K562 (cell line): ENCODE measurements around the gene CCDC7. TPM values are rescaled to one million over a fixed set of nuclear protein-coding genes. Genes with fewer than 3 reads are reported as not detected.
A peak's percentile ranks its signal among the peaks of the same experiment; 100 is the strongest.

Experiments used
- ATAC-seq: fragments of 200-7000 bp; cut with Tn5 transposase; 3 replicates; pipeline ENCODE4 v1.9.1; 2020; ENCODE audit warnings: moderate library complexity
- BruUV-seq: library from RNA; stranded (reverse); fragments of 400-500 nt; replicated peaks from 2 replicates; lab custom pipeline; 2021; lab: Mats Ljungman, UMichigan
- CTCF ChIA-PET: fragments of 300-600 bp; formaldehyde crosslinking; extraction: SDS; loops from one replicate; lab custom pipeline; 2021; ENCODE audit warnings: low intra/inter-chr PET ratio; lab: Yijun Ruan, JAX
- POLR2A ChIA-PET: fragments of 300-600, 350-650 bp; sonication (Branson Sonifier 250); formaldehyde crosslinking; extraction: SDS; loops from one replicate; lab custom pipeline; 2021; ENCODE audit warnings: antibody characterized with exemption, inconsistent platforms; lab: Yijun Ruan, JAX
- DNase-seq, 4 experiments: peaks; one replicate each; pipeline versions ENCODE4 v3.0.0 to v3.0.0-alpha.2; 2011 to 2018; ENCODE audit warnings: low spot score in 3 of 4, mixed read lengths in 3 of 4; ENCODE audit errors: extremely low read depth in 1 of 4
- FAIRE-seq: peaks from 2 replicates; lab custom pipeline; 2011; peaks lifted over from hg19 to GRCh38; lab: Jason Lieb, UNC
- H2AFZ ChIP-seq: 2 replicates; pipeline ENCODE4 v1.6.0; 2011; ENCODE audit warnings: low read depth, low read length, control low read depth, inconsistent platforms
- H3K27ac ChIP-seq: fragments of 200-600 bp; 3 replicates; pipeline ENCODE4 v1.8.0; 2011; ENCODE audit warnings: low read depth, mild to moderate bottlenecking, control low read depth, inconsistent platforms, low read length, moderate library complexity, mixed read lengths; ENCODE audit errors: extremely low read depth
- H3K27me3 ChIP-seq, 2 experiments: fragments of 300-600 bp in 1 of 2; 2 replicates in 1 of 2; 3 replicates in 1 of 2; pipeline versions ENCODE4 v1.6.0 to v1.8.0; 2011; ENCODE audit warnings: inconsistent platforms in 2 of 2, low read length in 2 of 2, mild to moderate bottlenecking in 1 of 2, mixed read lengths in 1 of 2, moderate library complexity in 1 of 2; ENCODE audit not compliant: control insufficient read depth in 2 of 2, insufficient read depth in 2 of 2
- H3K36me3 ChIP-seq: fragments of 300-600 bp; 3 replicates; pipeline ENCODE4 v1.8.0; 2011; ENCODE audit warnings: mild to moderate bottlenecking, low read length, inconsistent platforms; ENCODE audit not compliant: control insufficient read depth, insufficient read depth
- H3K4me1 ChIP-seq, 2 experiments: fragments of 200-600 bp in 1 of 2; replicated peaks in 1 of 2; 2 replicates in 1 of 2; 3 replicates in 1 of 2; pipeline versions ENCODE4 v1.5.1 to v1.8.0; 2011; ENCODE audit warnings: inconsistent platforms in 2 of 2, low read length in 2 of 2, mild to moderate bottlenecking in 1 of 2, mixed read lengths in 1 of 2, moderate library complexity in 1 of 2; ENCODE audit not compliant: control insufficient read depth in 2 of 2, insufficient read depth in 2 of 2
- H3K4me2 ChIP-seq: 2 replicates; pipeline ENCODE4 v1.6.1; 2011; ENCODE audit warnings: low read length, control low read depth, inconsistent platforms, mixed read lengths; ENCODE audit not compliant: insufficient read depth
- H3K4me3 ChIP-seq: fragments of 200-600 bp; sonication (generic), shearing (Covaris generic); 2 replicates; pipeline ENCODE4 v1.5.1; 2016; ENCODE audit warnings: control low read depth, inconsistent platforms
- H3K79me2 ChIP-seq: fragments of 200-600 bp; 3 replicates; pipeline ENCODE4 v1.8.0; 2011; ENCODE audit warnings: low read length, inconsistent platforms; ENCODE audit not compliant: control insufficient read depth, insufficient read depth
- H3K9ac ChIP-seq, 2 experiments: 2 replicates each; pipeline versions ENCODE4 v1.6.0 to v1.6.1; 2011; ENCODE audit warnings: low read depth in 2 of 2, low read length in 2 of 2, control low read depth in 1 of 2, inconsistent platforms in 1 of 2, mild to moderate bottlenecking in 1 of 2, mixed read lengths in 1 of 2; ENCODE audit not compliant: insufficient read depth in 1 of 2
- H3K9me1 ChIP-seq: one replicate; pipeline ENCODE4 v1.6.0; 2011; ENCODE audit warnings: inconsistent platforms, mild to moderate bottlenecking, low read length, moderate library complexity; ENCODE audit not compliant: control insufficient read depth, insufficient read depth
- H3K9me3 ChIP-seq: replicated peaks from 2 replicates; pipeline ENCODE4 v1.5.1; 2011; ENCODE audit warnings: low read depth, low read length, inconsistent platforms; ENCODE audit not compliant: control insufficient read depth, insufficient read depth
- H4K20me1 ChIP-seq: replicated peaks from 2 replicates; pipeline ENCODE4 v1.6.1; 2011; ENCODE audit warnings: low read length, inconsistent platforms, mixed read lengths; ENCODE audit not compliant: control insufficient read depth, insufficient read depth
- AFF4 ChIP-seq: sonication (generic); formaldehyde crosslinking; IDR thresholded peaks from 2 replicates; pipeline ENCODE4 v1.8.0; 2023; ENCODE audit warnings: mild to moderate bottlenecking, missing genetic modification reagents
- CEBPG ChIP-seq, 3 experiments: fragments of 200-800 bp in 1 of 3; sonication (Bioruptor generic) in 1 of 3; sonication (generic) in 1 of 3; formaldehyde crosslinking in 1 of 3; IDR thresholded peaks in 2 of 3; conservative IDR thresholded peaks in 1 of 3; 2 replicates each; pipeline versions ENCODE4 v1.6.1 to v1.8.0; 2016 to 2022; ENCODE audit warnings: missing compliant biosample characterization in 2 of 3, missing genetic modification characterization in 2 of 3, mild to moderate bottlenecking in 1 of 3, missing genetic modification reagents in 1 of 3
- ESRRA ChIP-seq: fragments of 450-650 bp; IDR thresholded peaks from 2 replicates; pipeline ENCODE4 v1.6.1; 2014; ENCODE audit warnings: low read depth, mild to moderate bottlenecking, moderate library complexity, borderline replicate concordance
- HCFC1 ChIP-seq: IDR thresholded peaks from 2 replicates; pipeline ENCODE4 v1.6.1; 2012; ENCODE audit warnings: low read depth, low read length, improper control_type of control experiment
- MAZ ChIP-seq, 2 experiments: fragments of 450-650 bp in 1 of 2; sonication (generic) in 1 of 2; formaldehyde crosslinking; IDR thresholded peaks in 1 of 2; conservative IDR thresholded peaks in 1 of 2; 2 replicates each; pipeline versions ENCODE4 v1.4.0 to v1.5.0; 2020; ENCODE audit warnings: mild to moderate bottlenecking in 1 of 2, missing genetic modification reagents in 1 of 2
- SRSF3 ChIP-seq: fragments of 200-400 bp; formaldehyde crosslinking; IDR thresholded peaks from 2 replicates; pipeline ENCODE4 v1.6.1; 2016; ENCODE audit warnings: mild to moderate bottlenecking, low read length, moderate library complexity; ENCODE audit not compliant: insufficient read depth
- THRA ChIP-seq: fragments of 450-650 bp; IDR thresholded peaks from 2 replicates; pipeline ENCODE4 v1.6.1; 2017; ENCODE audit warnings: mild to moderate bottlenecking, moderate library complexity
- UBTF ChIP-seq, 2 experiments: IDR thresholded peaks; 2 replicates each; pipeline ENCODE4 v1.6.1; 2012; ENCODE audit warnings: improper control_type of control experiment in 2 of 2, low read depth in 2 of 2, low read length in 2 of 2, borderline replicate concordance in 1 of 2
- YBX1 ChIP-seq: fragments of 450-650 bp; IDR thresholded peaks from 2 replicates; pipeline ENCODE4 v1.7.1; 2016; ENCODE audit warnings: mild to moderate bottlenecking
- ZBTB26 ChIP-seq: fragments of 450-650 bp; formaldehyde crosslinking; IDR thresholded peaks from 2 replicates; pipeline ENCODE4 v1.4.0; 2022; ENCODE audit warnings: missing genetic modification characterization
- ZNF551 ChIP-seq: fragments of 250-450 bp; sonication (Bioruptor Pico); IDR thresholded peaks from 2 replicates; pipeline ENCODE4 v1.5.0; 2021; ENCODE audit warnings: mild to moderate bottlenecking, moderate library complexity
- WGBS: fragments of 100-300 bp; shearing (Covaris generic); methylation state at CpG from one replicate; pipeline ENCODE4 v1.1.6; 2016; ENCODE audit warnings: low coverage, mixed read lengths; ENCODE audit not compliant: insufficient coverage; ENCODE audit errors: missing lambda C conversion rate; 5-methylcytosine and 5-hydroxymethylcytosine counted together
- in situ Hi-C: fragments of 300-500 bp; cut with MboI; formaldehyde crosslinking; loops from 4 replicates; pipeline ENCODE4 v1.15.0; 2018; ENCODE audit warnings: inconsistent platforms, mixed read lengths
- intact Hi-C: fragments of 100-400 bp; cut with micrococcal nuclease; formaldehyde crosslinking; loops from 2 replicates; pipeline ENCODE4 v1.14.2; 2022
- polyA plus RNA-seq, 8 experiments: library from polyadenylated mRNA; depleted of rRNA in 4 of 8; stranded (reverse) in 5 of 8; unstranded in 3 of 8; fragments of >200 nt; fragmentation: Nextera tagmentation in 2 of 8; fragmentation: Illumina TruSeq in 1 of 8; extraction: Ambion mirVana in 2 of 8; extraction: Trizol in 1 of 8; gene quantifications; 2 replicates each; pipeline versions ENCODE4 v1.2.1 to v1.2.3, GENCODE V29; 2011 to 2014; ENCODE audit warnings: inconsistent platforms in 1 of 8, missing spikeins in 1 of 8
- total RNA-seq, 7 experiments: library from RNA; depleted of rRNA in 6 of 7; stranded (reverse); fragments of >200 nt in 6 of 7; fragmentation: Illumina TruSeq in 2 of 7; extraction: Trizol in 2 of 7; gene quantifications; 2 replicates each; pipeline versions ENCODE4 v1.2.1 to v1.2.3, GENCODE V29; 2011 to 2021; ENCODE audit warnings: low replicate concordance in 1 of 7

The CCDC7 gene
- total and polyA plus RNA-seq, 9 of the 15 experiments (the other 6 are each of a cell fraction or from before 2014, with no cell fraction given) = 1.5 to 6.6 (median 2.7) TPM

GRCh38 chr10:32887481-32887880 lies 441.5 kb downstream of the CCDC7 start:
- Histone ChIP-seq H3K36me3 (no peaks in the 10 kb centered on the region), H3K79me2 (no peaks in the 10 kb centered on the region), H3K27ac (no peak overlapping the region), H3K4me1 (no peaks in the 10 kb centered on the region), H4K20me1 (no peaks in the 10 kb centered on the region), H3K27me3 (no peaks in the 10 kb centered on the region; a peak in 2 of 5 replicates), H3K9me1 (no peaks in the 10 kb centered on the region), H3K4me3 (no peak overlapping the region), H2AFZ (no peak overlapping the region; the same call in 1 of the 2 replicates), H3K9ac (no peak overlapping the region), H3K9me3 (no peaks in the 10 kb centered on the region), H3K4me2 (no peak overlapping the region)
- 9% methylated on average over 7 of the region's 7 CpGs for WGBS
- no TSS peak for BruUV-seq
- no peak for DNase-seq
- ChIA-PET CTCF (no interaction called here), POLR2A (no interaction called here)
- ATAC-seq = peak; percentile 55
- FAIRE-seq = no peak
- in situ Hi-C loops (no loop called here), intact Hi-C loops (no loop called here)
- TF ChIP-seq YBX1 = no peak
- TF ChIP-seq CEBPG (CRISPR knock-in tag; IDR thresholded peaks at IDR 0.05) = no peak
- no peak for TF ChIP-seq CEBPG (tag; conservative IDR thresholded peaks at IDR 0.05 in 1 of 2, IDR thresholded peaks at IDR 0.05 in 1 of 2)
- TF ChIP-seq ZNF551 (CRISPR knock-in tag) = no peak
- TF ChIP-seq ZBTB26 (CRISPR knock-in tag) = no peak
- TF ChIP-seq AFF4 (CRISPR knock-in tag) = no peak
- no peak for TF ChIP-seq MAZ (CRISPR knock-in tag; conservative IDR thresholded peaks at IDR 0.05 in 1 of 2, IDR thresholded peaks at IDR 0.05 in 1 of 2)
- no peak for TF ChIP-seq HCFC1
- no peak for TF ChIP-seq UBTF (IDR thresholded peaks at IDR 0.05; ENCODE audit: borderline replicate concordance in 1 of 2, low read depth in 2 of 2, low read length in 2 of 2)
- no peak for TF ChIP-seq ESRRA
- no peak for TF ChIP-seq SRSF3
- no peak for TF ChIP-seq THRA
